PC-3 (cell line): Measurements from ENCODE around the gene TDRD12.

Source experiments
- EZH2 ChIP-seq: fragments of 300-600 bp; sonication (generic); IDR thresholded peaks from one replicate; pipeline ENCODE4 v1.6.1; 2017; ENCODE audit warnings: antibody characterized with exemption, mild to moderate bottlenecking, low read length; ENCODE audit not compliant: unreplicated experiment
- TF ChIP-seq, protein P1 (sequence below): fragments of 300-600 bp; sonication (generic); conservative IDR thresholded peaks from 2 replicates; pipeline ENCODE4 v1.5.1; 2017; ENCODE audit warnings: antibody characterized with exemption, low read depth, mild to moderate bottlenecking, low read length

DNA sequence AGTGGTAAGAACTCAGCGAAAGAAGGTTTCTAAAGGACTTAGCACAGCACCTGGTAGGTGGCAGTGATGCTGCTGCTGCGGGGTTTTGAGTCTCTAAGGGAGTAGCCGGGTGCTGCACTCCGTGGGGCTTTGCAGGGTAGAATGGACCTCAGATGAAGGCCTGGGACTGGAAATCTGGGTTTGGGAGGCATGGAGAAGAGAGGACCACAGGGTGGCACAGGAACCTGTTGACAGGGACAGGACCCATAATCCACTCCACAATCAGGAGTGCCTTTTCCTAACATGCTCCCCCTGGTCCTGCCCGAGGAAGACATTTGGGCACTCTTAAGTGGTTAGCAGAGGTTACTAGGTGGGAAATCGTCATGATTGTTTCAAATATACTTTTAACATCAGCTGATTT lies 29.8 kb downstream of the TDRD12 start:
- TF ChIP-seq EZH2 = no peak
- TF ChIP-seq, protein P1, sequence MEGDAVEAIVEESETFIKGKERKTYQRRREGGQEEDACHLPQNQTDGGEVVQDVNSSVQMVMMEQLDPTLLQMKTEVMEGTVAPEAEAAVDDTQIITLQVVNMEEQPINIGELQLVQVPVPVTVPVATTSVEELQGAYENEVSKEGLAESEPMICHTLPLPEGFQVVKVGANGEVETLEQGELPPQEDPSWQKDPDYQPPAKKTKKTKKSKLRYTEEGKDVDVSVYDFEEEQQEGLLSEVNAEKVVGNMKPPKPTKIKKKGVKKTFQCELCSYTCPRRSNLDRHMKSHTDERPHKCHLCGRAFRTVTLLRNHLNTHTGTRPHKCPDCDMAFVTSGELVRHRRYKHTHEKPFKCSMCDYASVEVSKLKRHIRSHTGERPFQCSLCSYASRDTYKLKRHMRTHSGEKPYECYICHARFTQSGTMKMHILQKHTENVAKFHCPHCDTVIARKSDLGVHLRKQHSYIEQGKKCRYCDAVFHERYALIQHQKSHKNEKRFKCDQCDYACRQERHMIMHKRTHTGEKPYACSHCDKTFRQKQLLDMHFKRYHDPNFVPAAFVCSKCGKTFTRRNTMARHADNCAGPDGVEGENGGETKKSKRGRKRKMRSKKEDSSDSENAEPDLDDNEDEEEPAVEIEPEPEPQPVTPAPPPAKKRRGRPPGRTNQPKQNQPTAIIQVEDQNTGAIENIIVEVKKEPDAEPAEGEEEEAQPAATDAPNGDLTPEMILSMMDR = no peak
